Right lung (tissue), 10 donors: ENCODE data around the gene TMEM204. TPM values are rescaled to one million over a fixed set of nuclear protein-coding genes. Genes with fewer than 3 reads are reported as not detected.

ENCODE experiments used
- DNase-seq, 2 donors: peaks; one replicate each; pipeline ENCODE4 v3.0.0-alpha.2; 2013
- long read RNA-seq, 8 donors: transcript quantifications; one replicate each; lab custom pipeline, GENCODE V29; 2026
- polyA plus RNA-seq, 5 donors: library from polyadenylated mRNA; unstranded; fragments of 120-200 nt; gene quantifications; one replicate each; pipeline versions ENCODE4 v1.2.1 to v1.2.3, GENCODE V29; 2013; ENCODE audit warnings: inconsistent platforms in 1 of 5, low replicate concordance in 1 of 5; ENCODE audit not compliant: insufficient read length in 5 of 5, insufficient read depth in 1 of 5

TMEM204 gene
- 10 to 100 TPM; 15.3 to 25.1 (median 17.9) TPM for polyA plus RNA-seq
- long read RNA-seq, donor 1, transcript TMEM204-202 (3 exons, 1,938 nt), result major isoform, 22 of 22 reads
- long read RNA-seq, donor 1, partial matches to known transcripts, result 0 of 22 reads
- long read RNA-seq, donor 1, other reads (novel, unspliced or antisense), result 0 of 22 reads
- long read RNA-seq, donor 2, transcript TMEM204-202 (3 exons, 1,938 nt), result major isoform, 7 of 14 reads
- long read RNA-seq, donor 2, partial matches to known transcripts, result 7 of 14 reads
- long read RNA-seq, donor 2, other reads (novel, unspliced or antisense), result 0 of 14 reads
- long read RNA-seq, donor 3, transcript TMEM204-202 (3 exons, 1,938 nt), result major isoform, 17 of 27 reads
- long read RNA-seq, donor 3, partial matches to known transcripts, result 10 of 27 reads
- long read RNA-seq, donor 3, other reads (novel, unspliced or antisense), result 0 of 27 reads
- long read RNA-seq, donor 4, transcript TMEM204-202 (3 exons, 1,938 nt), result major isoform, 9 of 9 reads
- long read RNA-seq, donor 4, partial matches to known transcripts, result 0 of 9 reads
- long read RNA-seq, donor 4, other reads (novel, unspliced or antisense), result 0 of 9 reads
- long read RNA-seq, donor 5, transcript TMEM204-202 (3 exons, 1,938 nt), result major isoform, 19 of 36 reads
- long read RNA-seq, donor 5, partial matches to known transcripts, result 17 of 36 reads
- long read RNA-seq, donor 5, other reads (novel, unspliced or antisense), result 0 of 36 reads
- long read RNA-seq, donor 6, transcript TMEM204-202 (3 exons, 1,938 nt), result major isoform, 18 of 18 reads
- long read RNA-seq, donor 6, partial matches to known transcripts, result 0 of 18 reads
- long read RNA-seq, donor 6, other reads (novel, unspliced or antisense), result 0 of 18 reads
- long read RNA-seq, donor 7, transcript TMEM204-202 (3 exons, 1,938 nt), result major isoform, 10 of 10 reads
- long read RNA-seq, donor 7, partial matches to known transcripts, result 0 of 10 reads
- long read RNA-seq, donor 7, other reads (novel, unspliced or antisense), result 0 of 10 reads
- long read RNA-seq, donor 8, partial matches to known transcripts, result 0 of 4 reads
- long read RNA-seq, donor 8, other reads (novel, unspliced or antisense), result 0 of 4 reads

DNA sequence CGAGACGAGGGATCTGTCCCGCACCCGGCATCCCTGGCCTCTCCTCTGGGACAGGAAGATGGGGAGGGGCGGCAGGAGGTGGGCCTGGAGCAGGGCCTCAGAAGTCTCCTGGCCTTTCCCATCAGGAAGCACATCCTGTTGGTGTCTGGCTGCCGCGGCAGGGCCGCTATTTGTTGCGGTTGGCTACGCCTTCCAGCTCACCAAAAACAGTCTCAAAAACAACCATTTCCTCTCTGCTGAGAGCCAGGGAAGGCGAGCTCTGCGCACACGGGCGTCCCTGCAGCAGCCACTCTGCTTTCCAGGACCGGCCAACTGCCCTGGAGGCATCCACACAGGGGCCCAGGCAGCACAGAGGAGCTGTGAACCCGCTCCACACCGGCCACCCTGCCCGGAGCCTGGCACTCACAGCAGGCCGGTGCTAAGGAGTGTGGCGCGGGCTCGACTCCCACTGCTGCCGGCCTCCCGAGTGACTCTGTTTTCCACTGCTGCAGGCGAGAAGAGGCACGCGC, at the start of gene TMEM204:
Gene TMEM204, plus strand, starts transcription at position 224 of the 509 bp plus-strand sequence. CDS start 610 bp downstream, outside the sequence.
- DNase-seq, result peak; percentile 59 to 68

DNA sequence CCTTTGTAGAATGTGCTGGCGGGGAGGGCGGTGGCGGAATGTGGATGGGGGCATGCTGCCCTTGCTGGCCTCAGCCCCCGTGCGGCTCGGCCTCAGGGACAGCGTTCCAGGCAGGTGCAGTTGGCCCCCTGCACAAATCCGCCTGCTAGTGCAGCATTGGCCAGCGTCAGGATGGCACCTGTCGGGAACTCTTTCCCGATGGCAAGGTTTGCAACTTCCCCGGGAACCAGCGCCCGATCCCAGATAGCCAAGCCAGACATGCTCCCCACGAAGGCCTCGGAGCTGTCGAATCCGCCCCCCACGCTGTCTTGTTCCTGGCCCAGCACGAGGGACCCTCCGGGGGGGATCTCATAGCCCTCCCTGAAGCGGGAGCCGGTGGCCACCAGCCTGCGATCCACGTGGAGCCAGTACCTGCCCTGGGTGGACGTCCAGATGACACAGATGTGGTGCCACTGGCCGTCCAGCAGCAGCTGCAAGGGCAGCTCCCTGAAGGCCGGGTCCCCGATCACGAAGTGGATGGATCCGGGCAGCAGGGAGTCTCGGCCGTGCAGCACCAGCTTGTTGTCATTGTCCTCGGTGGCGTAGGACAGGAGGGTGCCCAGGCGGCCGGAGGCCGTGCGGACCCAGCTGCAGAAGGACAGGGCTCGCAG, 47.5 kb upstream of the TMEM204 start:
- no peak for DNase-seq

DNA sequence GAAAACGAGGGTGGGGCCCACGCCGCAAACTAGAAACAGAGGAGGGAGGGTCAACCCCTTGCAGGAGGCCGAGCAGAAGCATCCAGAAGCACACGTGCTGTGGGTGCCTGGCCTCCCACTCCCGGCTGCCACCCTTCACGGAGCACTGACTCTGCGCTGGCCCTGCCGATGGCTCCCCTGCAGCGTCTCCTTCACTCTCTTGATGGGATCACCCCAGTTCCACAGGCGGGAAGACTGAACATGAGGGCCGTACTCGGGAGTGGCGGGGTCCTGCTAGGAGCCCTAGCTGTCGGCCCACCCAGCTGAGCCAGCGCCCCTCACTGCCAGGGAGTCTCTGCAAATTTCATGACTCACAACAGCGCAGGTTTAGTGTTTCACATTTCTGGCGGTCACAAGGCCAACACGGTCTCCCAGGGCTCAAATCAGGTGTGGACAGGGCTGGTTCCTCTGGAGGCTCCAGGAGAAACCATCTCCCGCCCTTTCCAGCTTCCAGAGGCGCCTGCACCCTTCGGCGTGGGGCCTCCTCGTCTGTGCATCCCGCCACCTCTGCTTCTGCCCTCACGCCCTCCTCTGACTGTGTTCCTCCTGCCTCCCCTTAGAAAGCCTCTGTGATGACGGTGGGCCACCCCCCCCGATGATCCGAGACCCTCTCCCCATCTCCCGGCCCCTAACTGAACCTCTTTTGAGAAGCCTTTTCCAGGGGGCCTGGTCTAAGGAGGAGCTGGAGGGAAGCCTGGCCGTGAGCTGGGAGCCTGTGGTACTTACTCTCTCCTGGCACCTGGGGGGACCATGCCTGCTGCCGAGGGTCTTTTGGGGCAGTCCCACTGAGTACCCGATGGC, 46.7 kb upstream of the TMEM204 start:
- no peak for DNase-seq

DNA sequence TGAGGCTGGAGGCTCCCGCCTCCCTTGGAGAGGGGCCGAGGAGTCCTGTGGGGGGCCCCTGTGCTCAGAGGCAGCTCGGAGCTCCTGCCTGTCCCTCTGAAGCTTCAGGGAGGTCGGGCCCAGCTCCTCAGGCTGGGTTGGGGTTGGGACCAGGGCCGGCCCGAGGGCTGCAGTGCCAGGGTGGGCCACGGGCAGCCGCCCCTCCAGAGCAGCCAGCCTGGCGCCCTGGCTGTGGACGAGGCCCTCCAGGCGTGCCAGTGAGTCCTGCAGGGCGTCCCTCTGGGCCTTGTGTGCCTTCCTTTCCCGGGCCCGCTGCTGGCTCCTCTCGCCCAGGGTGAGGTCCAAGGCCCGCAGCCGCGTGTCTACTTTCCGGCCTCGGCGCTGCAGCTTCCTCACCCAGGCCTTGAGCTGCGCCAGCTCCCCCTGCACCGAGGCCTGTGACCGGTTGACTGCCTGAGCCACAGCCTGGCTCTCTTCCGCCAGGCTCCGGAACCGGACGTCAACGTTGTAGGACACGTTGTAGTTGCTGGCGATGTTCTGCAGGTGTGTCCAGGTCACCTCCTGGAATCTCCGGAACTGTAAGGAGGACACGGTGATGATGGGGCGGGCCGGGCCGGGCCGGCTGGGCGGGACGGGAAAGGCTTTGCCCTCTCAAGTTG, 45.9 kb upstream of the TMEM204 start:
- DNase-seq, result no peak

DNA sequence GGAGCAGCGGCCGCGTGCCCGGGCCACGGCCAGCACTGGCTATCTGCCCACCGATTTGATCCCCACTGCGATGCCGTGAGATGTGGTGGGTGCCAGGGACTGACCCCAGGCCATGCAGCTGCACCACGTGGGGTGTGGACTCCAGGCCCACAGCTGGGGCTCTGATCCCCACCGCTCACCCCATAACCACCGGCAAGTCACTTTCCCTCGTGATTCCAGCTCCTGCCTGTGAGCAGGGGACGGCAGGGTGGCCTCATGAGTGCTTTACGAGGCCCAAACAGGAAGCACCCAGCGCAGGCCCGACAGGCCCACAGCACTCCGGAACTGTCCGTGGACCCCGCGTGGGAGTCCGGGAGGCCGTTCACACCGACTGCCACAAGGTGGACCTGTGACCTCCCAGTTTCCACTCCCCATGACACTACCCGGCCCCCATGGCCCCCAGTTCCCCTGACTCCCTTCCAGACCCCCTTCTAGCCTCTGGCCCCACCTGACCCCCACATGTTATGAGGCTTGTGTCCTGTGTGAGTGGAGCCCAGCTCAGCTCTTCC, 45.3 kb upstream of the TMEM204 start:
- DNase-seq, result no peak

DNA sequence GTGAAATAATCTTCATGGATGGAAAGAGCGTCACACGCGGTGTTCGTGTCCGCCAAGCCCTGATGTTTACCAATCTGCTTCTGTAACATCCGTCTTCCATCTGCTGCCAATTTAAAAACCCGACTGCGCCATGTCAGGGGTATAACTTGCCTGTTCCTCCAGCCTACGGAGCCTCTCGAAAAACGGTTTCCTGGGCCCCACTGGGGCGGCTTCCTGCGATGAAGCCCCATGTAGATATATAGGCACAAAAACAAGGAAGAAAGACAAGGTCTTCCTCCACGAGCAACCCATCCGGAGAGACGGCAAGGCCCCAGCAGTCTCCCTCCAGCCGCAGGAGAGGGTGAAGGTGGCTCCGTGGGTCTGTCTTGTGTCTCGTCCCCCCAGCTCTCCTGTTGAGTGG, 44.8 kb upstream of the TMEM204 start, which contains the start of gene PTX4:
Gene PTX4, minus strand, starts transcription at position 326 of the 400 bp plus-strand sequence. Its CDS starts 35 bp downstream, at position 291.
- no peak for DNase-seq

DNA sequence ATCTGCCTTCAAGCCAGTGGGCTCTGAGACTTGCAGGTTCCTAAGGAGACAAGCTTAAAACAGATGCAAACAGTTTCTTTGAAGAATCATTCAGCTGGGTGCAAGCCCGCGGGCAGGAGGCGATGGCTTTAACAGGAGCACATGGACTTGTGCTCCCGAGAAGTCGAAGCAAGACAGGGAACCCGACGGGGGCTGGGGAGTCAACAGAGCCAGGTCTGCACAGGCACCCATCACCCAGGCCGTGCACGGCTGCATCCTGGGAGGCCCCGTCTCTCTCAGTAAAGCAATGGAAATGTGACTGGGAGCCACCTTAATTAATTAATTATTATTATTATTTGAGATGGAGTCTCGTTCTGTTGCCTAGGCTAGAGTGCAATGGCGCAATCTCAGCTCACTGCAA, 44.4 kb upstream of the TMEM204 start:
- no peak for DNase-seq

DNA sequence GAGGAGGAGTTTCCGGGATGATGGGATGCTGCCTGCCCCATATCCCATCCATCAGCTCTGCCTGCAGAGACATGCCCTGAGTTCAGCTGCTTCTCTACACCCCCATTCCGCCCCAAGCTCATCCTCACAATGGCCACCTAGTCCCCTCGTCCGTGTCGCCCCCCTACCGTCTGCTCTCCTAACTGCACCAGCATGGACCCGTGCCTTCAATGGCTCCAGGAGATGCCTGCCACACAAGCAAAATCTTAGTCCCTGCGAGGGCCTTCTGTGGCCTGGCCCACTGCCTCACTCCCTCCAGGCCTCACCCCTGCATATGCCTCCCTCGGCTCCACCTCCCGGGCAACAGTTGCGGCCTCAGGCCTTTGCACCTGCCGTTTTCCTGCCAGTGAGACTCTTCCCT, 42.1 kb upstream of the TMEM204 start:
- no peak for DNase-seq

DNA sequence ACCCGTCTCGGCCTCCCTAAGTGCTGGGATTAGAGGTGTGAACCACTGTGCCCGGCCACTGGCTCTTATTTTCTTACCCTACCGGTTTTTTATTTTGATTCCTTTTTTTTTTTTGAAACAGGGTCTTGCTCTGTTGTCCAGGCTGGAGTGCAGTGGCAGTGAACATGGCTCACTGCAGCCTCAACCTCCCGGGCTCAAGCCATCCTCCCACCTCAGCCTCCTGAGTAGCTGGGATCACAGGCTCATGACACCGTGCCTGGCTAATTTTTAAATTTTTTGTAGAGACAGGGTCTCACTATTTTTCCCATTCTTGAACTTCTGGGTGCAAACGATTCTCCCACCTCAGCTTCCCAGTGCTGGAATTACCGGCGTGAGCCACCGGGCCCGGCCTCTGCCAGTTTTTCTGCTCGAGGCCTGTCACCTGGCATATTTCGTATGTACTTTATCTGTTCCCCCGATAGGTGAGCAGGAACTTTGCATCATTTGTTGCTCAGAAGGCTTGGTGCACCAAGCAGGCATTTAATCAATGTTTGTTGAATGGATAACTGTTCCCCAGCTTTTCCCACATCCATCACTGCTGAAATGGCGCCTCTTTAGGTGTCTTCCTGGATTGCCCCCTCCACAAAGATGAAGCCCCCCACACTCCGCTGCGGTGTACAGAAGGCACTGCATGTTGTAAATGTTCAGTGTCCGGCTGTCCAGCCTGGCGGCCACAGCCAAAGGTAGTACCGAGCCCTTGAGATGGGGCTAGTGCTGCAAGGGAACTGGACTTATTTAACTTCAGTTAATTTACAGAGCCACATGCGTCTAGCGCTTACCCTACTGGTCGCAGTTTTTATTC, 41.2 kb upstream of the TMEM204 start:
- no peak for DNase-seq

DNA sequence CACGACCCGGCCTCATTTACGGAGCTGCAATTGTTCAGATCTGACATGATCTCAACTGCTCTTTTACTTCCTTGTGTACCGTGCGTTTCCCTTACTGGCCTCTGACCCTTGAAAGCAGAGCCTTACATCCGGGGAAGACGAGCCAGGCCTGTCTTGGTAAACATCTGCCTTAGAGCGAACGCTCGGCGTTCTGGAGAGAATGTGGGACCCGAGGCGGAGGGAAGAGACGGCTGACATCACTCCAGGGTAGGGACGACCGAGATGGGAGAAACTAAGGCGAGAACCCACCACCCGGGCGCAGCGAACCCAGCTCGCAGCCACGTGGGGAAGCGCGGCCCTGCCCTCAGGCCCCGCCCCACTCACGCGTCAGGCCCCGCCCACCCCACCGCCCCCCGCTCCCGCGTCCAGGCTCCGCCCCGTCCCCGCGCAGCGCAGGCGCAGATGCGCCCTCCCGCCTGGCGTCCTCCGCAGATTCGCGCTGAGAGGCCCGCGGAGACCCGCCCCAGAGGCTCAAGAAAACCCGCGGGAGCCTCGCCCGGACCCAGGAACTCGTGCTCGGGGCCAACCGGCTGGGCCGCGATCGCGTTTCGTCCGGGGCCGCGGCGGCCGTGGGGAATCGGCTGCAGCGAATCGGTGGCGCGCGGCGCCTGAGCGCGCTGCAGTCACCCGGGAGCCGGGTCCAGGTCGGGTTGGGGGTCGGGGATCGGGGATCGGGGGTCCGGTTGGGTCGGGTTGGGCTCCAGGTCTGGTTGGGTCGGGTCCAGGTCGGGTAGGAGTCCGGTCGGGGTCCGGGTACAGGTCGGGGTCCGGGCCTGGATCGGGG, 40.3 kb upstream of the TMEM204 start, which contains the start of gene TELO2:
Gene TELO2, plus strand, starts transcription at position 438 of the 823 bp plus-strand sequence. CDS start 922 bp downstream, outside the sequence.
- DNase-seq, result peak; percentile 76 to 84

DNA sequence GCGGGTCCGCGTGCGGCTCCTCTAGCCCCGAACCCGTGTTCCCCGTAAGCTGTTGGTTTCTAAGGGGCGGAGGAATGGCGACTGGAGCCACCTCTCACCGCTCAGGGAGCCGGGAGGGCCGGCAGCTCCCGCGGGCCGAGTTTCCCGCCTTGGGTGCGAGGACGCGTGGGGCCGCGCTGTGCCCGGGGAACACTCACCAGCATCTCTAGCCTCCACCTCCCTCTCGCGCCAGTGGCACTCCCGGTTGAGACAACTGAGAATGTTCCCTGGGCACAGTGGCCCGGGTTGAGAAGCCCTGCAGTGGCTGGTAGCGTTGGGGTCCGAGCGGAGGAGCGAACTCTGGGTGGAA, 39.7 kb upstream of the TMEM204 start:
- DNase-seq, result no peak

DNA sequence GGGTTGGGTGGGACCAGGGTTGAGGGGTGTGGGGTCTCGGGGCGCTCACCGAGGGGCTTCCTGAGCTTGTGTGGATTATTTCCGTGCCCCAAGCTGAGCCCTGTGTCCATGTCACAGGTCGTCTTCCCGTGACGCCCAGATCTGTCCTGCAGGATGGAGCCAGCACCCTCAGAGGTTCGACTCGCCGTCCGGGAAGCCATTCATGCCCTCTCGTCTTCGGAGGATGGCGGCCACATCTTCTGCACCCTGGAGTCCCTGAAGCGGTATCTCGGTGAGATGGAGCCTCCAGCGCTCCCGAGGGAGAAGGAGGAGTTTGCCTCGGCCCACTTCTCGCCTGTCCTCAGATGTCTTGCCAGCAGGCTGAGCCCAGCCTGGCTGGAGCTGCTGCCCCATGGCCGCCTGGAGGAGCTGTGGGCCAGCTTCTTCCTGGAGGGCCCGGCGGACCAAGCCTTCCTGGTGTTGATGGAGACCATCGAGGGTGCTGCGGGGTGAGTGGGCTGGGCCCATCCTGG, 39.3 kb upstream of the TMEM204 start:
- DNase-seq, result no peak

DNA sequence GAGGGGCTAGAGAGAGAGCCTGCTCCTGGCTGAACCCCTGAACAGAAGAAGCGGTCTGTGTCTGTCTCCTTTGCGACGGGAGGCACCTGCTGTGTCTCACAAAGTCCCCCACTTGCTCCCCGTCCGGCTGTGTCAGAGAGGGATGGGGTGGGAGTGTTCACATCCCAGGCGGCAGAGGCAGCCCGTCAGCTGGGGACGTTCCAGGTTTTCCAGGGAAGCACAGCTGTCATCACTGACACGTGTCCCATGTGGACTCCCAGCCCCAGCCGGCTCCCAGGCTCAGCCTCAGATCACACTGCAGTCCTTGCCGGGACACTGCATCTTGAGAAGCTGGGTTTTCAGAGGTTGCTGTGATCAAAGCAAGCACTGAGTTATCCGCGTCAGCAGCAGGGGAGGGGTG, 38.8 kb upstream of the TMEM204 start:
- DNase-seq, result no peak

DNA sequence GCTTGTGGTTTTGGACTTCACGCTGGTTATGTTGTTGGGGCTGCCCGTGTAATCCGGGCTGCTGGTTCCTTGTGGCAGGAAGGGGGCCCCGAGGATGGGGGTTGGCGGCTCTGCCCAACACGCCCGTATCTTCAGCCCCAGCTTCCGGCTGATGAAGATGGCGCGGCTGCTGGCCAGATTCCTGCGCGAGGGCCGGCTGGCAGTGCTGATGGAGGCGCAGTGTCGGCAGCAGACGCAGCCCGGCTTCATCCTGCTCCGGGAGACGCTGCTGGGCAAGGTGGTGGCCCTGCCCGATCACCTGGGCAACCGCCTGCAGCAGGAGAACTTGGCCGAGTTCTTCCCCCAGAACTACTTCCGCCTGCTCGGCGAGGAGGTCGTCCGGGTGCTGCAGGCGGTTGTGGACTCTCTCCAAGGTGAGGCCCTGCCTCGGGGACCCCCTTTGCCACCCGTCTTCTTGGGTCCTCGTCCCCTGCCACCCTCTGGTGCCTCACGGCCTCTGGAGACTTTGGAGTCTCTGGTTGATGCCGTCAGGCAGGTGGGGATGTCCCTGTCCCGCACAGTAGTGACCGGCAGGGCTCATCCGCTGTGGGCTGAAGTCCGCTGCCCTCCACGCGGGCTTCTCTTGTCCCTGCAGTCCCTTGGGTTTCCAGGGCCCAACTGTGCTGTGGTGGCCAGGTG, 38.1 kb upstream of the TMEM204 start:
- no peak for DNase-seq

DNA sequence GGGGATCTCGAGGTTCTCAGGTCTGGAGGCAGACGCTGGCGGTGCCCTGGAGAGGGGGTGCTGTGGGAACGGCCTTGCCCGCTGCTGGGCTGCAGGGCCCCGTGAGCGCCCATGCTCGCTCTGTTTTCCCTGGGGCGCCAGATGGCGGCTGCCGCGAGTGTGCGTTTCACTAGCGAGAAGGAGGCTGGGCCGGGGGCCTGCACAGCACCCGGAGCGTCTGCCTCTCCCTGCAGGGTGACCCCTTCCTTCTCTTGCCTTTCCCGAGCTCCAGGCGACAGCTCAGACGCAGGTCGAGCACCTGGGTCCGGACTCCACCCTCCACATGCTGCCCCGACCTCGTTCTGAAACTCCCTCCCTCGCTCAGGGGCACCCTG, 37.6 kb upstream of the TMEM204 start:
- DNase-seq, result no peak

DNA sequence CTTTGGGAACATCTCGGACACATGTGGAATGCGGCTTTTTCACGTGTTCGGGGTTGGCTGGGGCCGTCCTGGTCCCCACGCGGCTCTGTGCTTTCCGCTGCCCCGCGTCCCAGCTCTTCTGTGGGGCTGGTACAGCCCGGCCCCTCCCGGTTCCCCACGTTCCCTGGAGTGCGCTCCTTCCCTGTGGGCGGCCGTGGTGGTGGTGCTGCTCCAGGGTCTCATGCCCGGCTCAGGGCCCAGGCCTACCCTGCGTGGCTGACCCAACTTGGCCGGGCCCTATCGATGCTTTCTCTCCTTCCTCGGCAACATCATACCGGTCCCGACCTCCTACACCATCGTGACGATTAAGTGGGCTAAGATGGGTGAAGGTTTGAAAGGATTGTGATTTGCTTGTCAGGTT, 37.0 kb upstream of the TMEM204 start:
- DNase-seq, result no peak
